HEK293 (cell line): ENCODE measurements around the gene OBSL1.

Experiments used
- CTCF ChIA-PET: fragments of 350-600 bp; formaldehyde crosslinking; extraction: SDS; loops from one replicate; lab custom pipeline; 2021; ENCODE audit warnings: antibody characterized with exemption; lab: Yijun Ruan, JAX
- POLR2A ChIA-PET: fragments of 300-600 bp; formaldehyde crosslinking; extraction: SDS; loops from one replicate; lab custom pipeline; 2020; ENCODE audit warnings: antibody characterized with exemption, inconsistent platforms; lab: Yijun Ruan, JAX
- H3K27ac ChIP-seq: fragments of 200-500 bp; sonication (Bioruptor generic); 2 replicates; pipeline ENCODE4 v1.5.1; 2014; ENCODE audit warnings: low read depth, low read length, control low read depth, inconsistent platforms; ENCODE audit errors: extremely low read depth
- H3K36me3 ChIP-seq, 2 experiments: fragments of 200-500 bp in 1 of 2; sonication (Bioruptor generic) in 1 of 2; 1 replicate in 1 of 2; 2 replicates in 1 of 2; pipeline ENCODE4 v1.5.1; 2014 to 2017; ENCODE audit warnings: inconsistent platforms in 2 of 2, low read length in 2 of 2; ENCODE audit not compliant: control insufficient read depth in 2 of 2, insufficient read depth in 1 of 2
- H3K4me1 ChIP-seq: fragments of 200-500 bp; sonication (Bioruptor generic); 2 replicates; pipeline ENCODE4 v1.5.1; 2014; ENCODE audit warnings: mild to moderate bottlenecking, low read length, inconsistent platforms; ENCODE audit not compliant: control insufficient read depth, insufficient read depth
- H3K4me3 ChIP-seq: 2 replicates; pipeline ENCODE4 v1.5.1; 2011; ENCODE audit warnings: low read depth, mild to moderate bottlenecking, control low read depth, low read length, moderate library complexity
- H3K9me3 ChIP-seq: fragments of 200-500 bp; sonication (Bioruptor generic); 2 replicates; pipeline ENCODE4 v1.5.1; 2014; ENCODE audit warnings: low read depth, low read length, inconsistent platforms; ENCODE audit not compliant: control insufficient read depth, insufficient read depth
- GLI2 ChIP-seq: fragments of 450-650 bp; formaldehyde crosslinking; IDR thresholded peaks from 2 replicates; pipeline ENCODE4; 2017; ENCODE audit warnings: missing biosample characterization, missing genetic modification characterization, low read depth, borderline replicate concordance
- HOXC10 ChIP-seq: sonication (generic); formaldehyde crosslinking; IDR thresholded peaks from 2 replicates; pipeline ENCODE4 v1.8.1; 2023; ENCODE audit warnings: mild to moderate bottlenecking, missing genetic modification reagents
- MEIS1 ChIP-seq: sonication (generic); formaldehyde crosslinking; IDR thresholded peaks from 2 replicates; pipeline ENCODE4 v1.8.1; 2022; ENCODE audit warnings: missing genetic modification reagents, mild to moderate bottlenecking, borderline replicate concordance
- MYNN ChIP-seq: fragments of 450-650 bp; formaldehyde crosslinking; IDR thresholded peaks from 2 replicates; pipeline ENCODE4 v1.5.1; 2016; ENCODE audit warnings: missing biosample characterization, missing genetic modification characterization, borderline replicate concordance
- SCRT2 ChIP-seq: fragments of 450-650 bp; formaldehyde crosslinking; IDR thresholded peaks from 2 replicates; pipeline ENCODE4 v1.5.1; 2016; ENCODE audit warnings: missing biosample characterization, missing genetic modification characterization
- ZBTB8A ChIP-seq: fragments of 450-650 bp; formaldehyde crosslinking; IDR thresholded peaks from 2 replicates; pipeline ENCODE4 v1.5.1; 2016; ENCODE audit warnings: missing biosample characterization, missing genetic modification characterization
- ZNF169 ChIP-seq: fragments of 450-650 bp; formaldehyde crosslinking; IDR thresholded peaks from 2 replicates; pipeline ENCODE4 v1.5.1; 2016; ENCODE audit warnings: missing biosample characterization, missing genetic modification characterization
- ZNF175 ChIP-seq: fragments of 450-650 bp; formaldehyde crosslinking; IDR thresholded peaks from 2 replicates; pipeline ENCODE4 v1.5.1; 2016; ENCODE audit warnings: missing biosample characterization, missing genetic modification characterization
- ZNF37A ChIP-seq: fragments of 450-650 bp; IDR thresholded peaks from 2 replicates; pipeline ENCODE4 v1.5.1; 2018; ENCODE audit warnings: missing biosample characterization, missing genetic modification characterization
- ZNF561 ChIP-seq: fragments of 450-650 bp; IDR thresholded peaks from 2 replicates; pipeline ENCODE4 v1.5.1; 2018; ENCODE audit warnings: missing biosample characterization, missing genetic modification characterization, borderline replicate concordance
- ZNF623 ChIP-seq: fragments of 450-650 bp; formaldehyde crosslinking; IDR thresholded peaks from 2 replicates; pipeline ENCODE4 v1.5.1; 2016; ENCODE audit warnings: missing biosample characterization, missing genetic modification characterization
- ZNF626 ChIP-seq: fragments of 450-650 bp; sonication (Bioruptor Pico); formaldehyde crosslinking; IDR thresholded peaks from 2 replicates; pipeline ENCODE4 v1.5.1; 2018; ENCODE audit warnings: missing biosample characterization, missing genetic modification characterization, inconsistent platforms
- ZNF76 ChIP-seq: fragments of 450-650 bp; formaldehyde crosslinking; IDR thresholded peaks from 2 replicates; pipeline ENCODE4; 2016; ENCODE audit warnings: low read depth, missing biosample characterization, missing genetic modification characterization, borderline replicate concordance
- ZNF791 ChIP-seq: fragments of 450-650 bp; formaldehyde crosslinking; IDR thresholded peaks from 2 replicates; pipeline ENCODE4 v1.5.1; 2016; ENCODE audit warnings: missing biosample characterization, missing genetic modification characterization
- TF ChIP-seq, protein P1 (sequence below): fragments of 450-650 bp; formaldehyde crosslinking; IDR thresholded peaks from 2 replicates; pipeline ENCODE4 v1.5.1; 2016; ENCODE audit warnings: missing biosample characterization, missing genetic modification characterization
- TF ChIP-seq, protein P2 (sequence below): fragments of 450-650 bp; formaldehyde crosslinking; IDR thresholded peaks from 2 replicates; pipeline ENCODE4 v1.5.1; 2017; ENCODE audit warnings: missing biosample characterization, missing genetic modification characterization
- TF ChIP-seq, protein P3 (sequence below): fragments of 450-650 bp; formaldehyde crosslinking; IDR thresholded peaks from 2 replicates; pipeline ENCODE4 v1.5.1; 2016; ENCODE audit warnings: missing biosample characterization, missing genetic modification characterization, low read depth
- TF ChIP-seq, protein P4 (sequence below): fragments of 450-650 bp; formaldehyde crosslinking; IDR thresholded peaks from 2 replicates; pipeline ENCODE4 v1.5.1; 2016; ENCODE audit warnings: missing biosample characterization, missing genetic modification characterization
- TF ChIP-seq, protein P5 (sequence below): fragments of 450-650 bp; formaldehyde crosslinking; IDR thresholded peaks from 2 replicates; pipeline ENCODE4 v1.5.0; 2017; ENCODE audit warnings: missing biosample characterization, missing genetic modification characterization, borderline replicate concordance
- TF ChIP-seq, protein P6 (sequence below): fragments of 450-650 bp; formaldehyde crosslinking; IDR thresholded peaks from 2 replicates; pipeline ENCODE4 v1.5.1; 2016; ENCODE audit warnings: missing biosample characterization, missing genetic modification characterization

OBSL1 gene

DNA sequence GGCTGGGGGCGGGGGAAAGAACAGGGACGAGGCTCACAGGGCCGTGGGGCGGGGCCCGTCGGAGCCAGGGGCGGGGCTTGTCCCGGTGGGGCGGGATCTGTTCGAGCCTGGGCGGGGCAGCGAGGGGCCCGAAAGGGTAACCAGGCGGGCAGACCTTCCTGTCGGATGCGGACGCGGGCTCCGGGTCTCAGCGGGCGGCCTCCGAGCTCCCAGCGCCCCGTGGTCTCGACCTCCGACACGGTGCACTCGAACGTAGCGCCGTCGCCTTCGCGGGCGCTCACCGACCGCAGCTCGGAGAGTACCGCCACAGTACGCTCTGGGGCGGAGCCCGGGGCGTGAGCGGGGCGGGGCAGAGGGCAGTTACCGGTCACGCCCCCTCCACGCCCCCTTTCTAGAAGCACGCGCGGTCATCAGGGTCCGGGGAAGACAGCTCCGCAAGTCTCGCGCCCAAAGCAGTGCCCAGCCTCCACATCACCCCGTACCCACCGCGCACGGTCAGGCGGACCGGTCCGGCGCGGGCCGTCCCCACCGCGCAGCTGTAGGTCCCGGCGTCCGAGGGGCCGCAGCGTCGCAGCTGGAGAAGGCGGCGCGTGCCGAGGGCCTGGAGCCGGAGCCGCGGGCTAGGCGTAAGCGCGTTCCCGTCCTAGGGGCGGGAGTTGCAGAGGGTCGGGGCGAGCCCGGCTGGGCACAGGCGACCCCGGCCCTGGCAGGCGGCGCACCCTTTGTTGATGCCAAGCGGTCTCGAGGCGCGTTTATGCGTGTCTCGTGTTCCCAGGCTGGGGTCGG, 18.8 kb downstream of the OBSL1 start:
- H3K9me3 ChIP-seq = no peaks in the 10 kb centered on the region
- peak overlapping the region; percentile 61 for H3K4me3 ChIP-seq
- CTCF ChIA-PET = interaction anchor here (0.6 to 2.8 kb wide), 6 partner anchors 8 to 164 kb away, joined by 3 to 20 read pairs (median 5); partner anchors contain the start of genes INHA and OBSL1
- peaks cover 3% of the 10 kb centered on the region; the same call in 1 of the 2 replicates for H3K4me1 ChIP-seq
- H3K27ac ChIP-seq = no peak overlapping the region; the same call in 1 of the 2 replicates
- POLR2A ChIA-PET = interaction anchor here (0.9 to 3.4 kb wide), 7 partner anchors 9 to 54 kb away, joined by 3 to 25 read pairs (median 6); partner anchors contain the start of genes CHPF, GMPPA, OBSL1 and STK11IP
- peaks cover 0 to 19% of the 10 kb centered on the region in 2 experiments; a peak in 1 of 3 replicates for H3K36me3 ChIP-seq
- TF ChIP-seq, protein P1, sequence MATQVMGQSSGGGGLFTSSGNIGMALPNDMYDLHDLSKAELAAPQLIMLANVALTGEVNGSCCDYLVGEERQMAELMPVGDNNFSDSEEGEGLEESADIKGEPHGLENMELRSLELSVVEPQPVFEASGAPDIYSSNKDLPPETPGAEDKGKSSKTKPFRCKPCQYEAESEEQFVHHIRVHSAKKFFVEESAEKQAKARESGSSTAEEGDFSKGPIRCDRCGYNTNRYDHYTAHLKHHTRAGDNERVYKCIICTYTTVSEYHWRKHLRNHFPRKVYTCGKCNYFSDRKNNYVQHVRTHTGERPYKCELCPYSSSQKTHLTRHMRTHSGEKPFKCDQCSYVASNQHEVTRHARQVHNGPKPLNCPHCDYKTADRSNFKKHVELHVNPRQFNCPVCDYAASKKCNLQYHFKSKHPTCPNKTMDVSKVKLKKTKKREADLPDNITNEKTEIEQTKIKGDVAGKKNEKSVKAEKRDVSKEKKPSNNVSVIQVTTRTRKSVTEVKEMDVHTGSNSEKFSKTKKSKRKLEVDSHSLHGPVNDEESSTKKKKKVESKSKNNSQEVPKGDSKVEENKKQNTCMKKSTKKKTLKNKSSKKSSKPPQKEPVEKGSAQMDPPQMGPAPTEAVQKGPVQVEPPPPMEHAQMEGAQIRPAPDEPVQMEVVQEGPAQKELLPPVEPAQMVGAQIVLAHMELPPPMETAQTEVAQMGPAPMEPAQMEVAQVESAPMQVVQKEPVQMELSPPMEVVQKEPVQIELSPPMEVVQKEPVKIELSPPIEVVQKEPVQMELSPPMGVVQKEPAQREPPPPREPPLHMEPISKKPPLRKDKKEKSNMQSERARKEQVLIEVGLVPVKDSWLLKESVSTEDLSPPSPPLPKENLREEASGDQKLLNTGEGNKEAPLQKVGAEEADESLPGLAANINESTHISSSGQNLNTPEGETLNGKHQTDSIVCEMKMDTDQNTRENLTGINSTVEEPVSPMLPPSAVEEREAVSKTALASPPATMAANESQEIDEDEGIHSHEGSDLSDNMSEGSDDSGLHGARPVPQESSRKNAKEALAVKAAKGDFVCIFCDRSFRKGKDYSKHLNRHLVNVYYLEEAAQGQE (tag by site-specific recombination) = no peak
- TF ChIP-seq ZNF175 (tag by site-specific recombination) (no peak), MEIS1 (CRISPR knock-in tag) (no peak), ZNF561 (no peak), MYNN (tag by site-specific recombination) (no peak), ZNF626 (tag by site-specific recombination) (no peak), ZNF623 (no peak), ZNF37A (tag by site-specific recombination) (no peak), SCRT2 (tag by site-specific recombination) (no peak), ZNF791 (tag by site-specific recombination) (no peak), ZBTB8A (peak; percentile 64), ZNF76 (no peak; the same call in 1 of the 2 replicates), HOXC10 (CRISPR knock-in tag) (0 out of 2 replicates have a peak, but pooled peaks have one; percentile 70), GLI2 (tag by site-specific recombination) (no peak), ZNF169 (no peak)
- TF ChIP-seq, protein P2, sequence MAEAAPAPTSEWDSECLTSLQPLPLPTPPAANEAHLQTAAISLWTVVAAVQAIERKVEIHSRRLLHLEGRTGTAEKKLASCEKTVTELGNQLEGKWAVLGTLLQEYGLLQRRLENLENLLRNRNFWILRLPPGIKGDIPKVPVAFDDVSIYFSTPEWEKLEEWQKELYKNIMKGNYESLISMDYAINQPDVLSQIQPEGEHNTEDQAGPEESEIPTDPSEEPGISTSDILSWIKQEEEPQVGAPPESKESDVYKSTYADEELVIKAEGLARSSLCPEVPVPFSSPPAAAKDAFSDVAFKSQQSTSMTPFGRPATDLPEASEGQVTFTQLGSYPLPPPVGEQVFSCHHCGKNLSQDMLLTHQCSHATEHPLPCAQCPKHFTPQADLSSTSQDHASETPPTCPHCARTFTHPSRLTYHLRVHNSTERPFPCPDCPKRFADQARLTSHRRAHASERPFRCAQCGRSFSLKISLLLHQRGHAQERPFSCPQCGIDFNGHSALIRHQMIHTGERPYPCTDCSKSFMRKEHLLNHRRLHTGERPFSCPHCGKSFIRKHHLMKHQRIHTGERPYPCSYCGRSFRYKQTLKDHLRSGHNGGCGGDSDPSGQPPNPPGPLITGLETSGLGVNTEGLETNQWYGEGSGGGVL (tag by site-specific recombination) = no peak
- TF ChIP-seq, protein P3, sequence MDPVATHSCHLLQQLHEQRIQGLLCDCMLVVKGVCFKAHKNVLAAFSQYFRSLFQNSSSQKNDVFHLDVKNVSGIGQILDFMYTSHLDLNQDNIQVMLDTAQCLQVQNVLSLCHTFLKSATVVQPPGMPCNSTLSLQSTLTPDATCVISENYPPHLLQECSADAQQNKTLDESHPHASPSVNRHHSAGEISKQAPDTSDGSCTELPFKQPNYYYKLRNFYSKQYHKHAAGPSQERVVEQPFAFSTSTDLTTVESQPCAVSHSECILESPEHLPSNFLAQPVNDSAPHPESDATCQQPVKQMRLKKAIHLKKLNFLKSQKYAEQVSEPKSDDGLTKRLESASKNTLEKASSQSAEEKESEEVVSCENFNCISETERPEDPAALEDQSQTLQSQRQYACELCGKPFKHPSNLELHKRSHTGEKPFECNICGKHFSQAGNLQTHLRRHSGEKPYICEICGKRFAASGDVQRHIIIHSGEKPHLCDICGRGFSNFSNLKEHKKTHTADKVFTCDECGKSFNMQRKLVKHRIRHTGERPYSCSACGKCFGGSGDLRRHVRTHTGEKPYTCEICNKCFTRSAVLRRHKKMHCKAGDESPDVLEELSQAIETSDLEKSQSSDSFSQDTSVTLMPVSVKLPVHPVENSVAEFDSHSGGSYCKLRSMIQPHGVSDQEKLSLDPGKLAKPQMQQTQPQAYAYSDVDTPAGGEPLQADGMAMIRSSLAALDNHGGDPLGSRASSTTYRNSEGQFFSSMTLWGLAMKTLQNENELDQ = no peak
- TF ChIP-seq, protein P4, sequence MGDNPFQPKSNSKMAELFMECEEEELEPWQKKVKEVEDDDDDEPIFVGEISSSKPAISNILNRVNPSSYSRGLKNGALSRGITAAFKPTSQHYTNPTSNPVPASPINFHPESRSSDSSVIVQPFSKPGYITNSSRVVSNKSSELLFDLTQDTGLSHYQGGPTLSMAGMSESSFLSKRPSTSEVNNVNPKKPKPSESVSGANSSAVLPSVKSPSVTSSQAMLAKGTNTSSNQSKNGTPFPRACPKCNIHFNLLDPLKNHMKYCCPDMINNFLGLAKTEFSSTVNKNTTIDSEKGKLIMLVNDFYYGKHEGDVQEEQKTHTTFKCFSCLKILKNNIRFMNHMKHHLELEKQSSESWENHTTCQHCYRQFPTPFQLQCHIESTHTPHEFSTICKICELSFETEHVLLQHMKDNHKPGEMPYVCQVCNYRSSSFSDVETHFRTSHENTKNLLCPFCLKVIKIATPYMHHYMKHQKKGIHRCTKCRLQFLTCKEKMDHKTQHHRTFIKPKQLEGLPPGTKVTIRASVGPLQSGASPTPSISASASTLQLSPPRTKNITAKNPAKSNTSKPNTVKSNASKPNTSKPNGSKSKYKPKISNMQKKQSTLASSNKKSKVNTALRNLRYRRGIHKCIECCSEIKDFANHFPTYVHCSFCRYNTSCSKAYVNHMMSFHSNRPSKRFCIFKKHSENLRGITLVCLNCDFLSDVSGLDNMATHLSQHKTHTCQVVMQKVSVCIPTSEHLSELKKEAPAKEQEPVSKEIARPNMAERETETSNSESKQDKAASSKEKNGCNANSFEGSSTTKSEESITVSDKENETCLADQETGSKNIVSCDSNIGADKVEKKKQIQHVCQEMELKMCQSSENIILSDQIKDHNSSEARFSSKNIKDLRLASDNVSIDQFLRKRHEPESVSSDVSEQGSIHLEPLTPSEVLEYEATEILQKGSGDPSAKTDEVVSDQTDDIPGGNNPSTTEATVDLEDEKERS (tag by site-specific recombination) = no peak
- TF ChIP-seq, protein P5, sequence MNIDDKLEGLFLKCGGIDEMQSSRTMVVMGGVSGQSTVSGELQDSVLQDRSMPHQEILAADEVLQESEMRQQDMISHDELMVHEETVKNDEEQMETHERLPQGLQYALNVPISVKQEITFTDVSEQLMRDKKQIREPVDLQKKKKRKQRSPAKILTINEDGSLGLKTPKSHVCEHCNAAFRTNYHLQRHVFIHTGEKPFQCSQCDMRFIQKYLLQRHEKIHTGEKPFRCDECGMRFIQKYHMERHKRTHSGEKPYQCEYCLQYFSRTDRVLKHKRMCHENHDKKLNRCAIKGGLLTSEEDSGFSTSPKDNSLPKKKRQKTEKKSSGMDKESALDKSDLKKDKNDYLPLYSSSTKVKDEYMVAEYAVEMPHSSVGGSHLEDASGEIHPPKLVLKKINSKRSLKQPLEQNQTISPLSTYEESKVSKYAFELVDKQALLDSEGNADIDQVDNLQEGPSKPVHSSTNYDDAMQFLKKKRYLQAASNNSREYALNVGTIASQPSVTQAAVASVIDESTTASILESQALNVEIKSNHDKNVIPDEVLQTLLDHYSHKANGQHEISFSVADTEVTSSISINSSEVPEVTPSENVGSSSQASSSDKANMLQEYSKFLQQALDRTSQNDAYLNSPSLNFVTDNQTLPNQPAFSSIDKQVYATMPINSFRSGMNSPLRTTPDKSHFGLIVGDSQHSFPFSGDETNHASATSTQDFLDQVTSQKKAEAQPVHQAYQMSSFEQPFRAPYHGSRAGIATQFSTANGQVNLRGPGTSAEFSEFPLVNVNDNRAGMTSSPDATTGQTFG = no peak
- TF ChIP-seq, protein P6, sequence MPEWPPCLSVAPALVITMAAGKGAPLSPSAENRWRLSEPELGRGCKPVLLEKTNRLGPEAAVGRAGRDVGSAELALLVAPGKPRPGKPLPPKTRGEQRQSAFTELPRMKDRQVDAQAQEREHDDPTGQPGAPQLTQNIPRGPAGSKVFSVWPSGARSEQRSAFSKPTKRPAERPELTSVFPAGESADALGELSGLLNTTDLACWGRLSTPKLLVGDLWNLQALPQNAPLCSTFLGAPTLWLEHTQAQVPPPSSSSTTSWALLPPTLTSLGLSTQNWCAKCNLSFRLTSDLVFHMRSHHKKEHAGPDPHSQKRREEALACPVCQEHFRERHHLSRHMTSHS (tag by site-specific recombination) = no peak
